Stomach (tissue), 19 donors: ENCODE results near the gene MTX3. TPM values are rescaled to one million over a fixed set of nuclear protein-coding genes. Genes with fewer than 3 reads are reported as not detected.
A peak's percentile ranks its signal among the peaks of the same experiment; 100 is the strongest.

Source experiments
- DNase-seq, 2 donors: peaks; one replicate each; pipeline versions ENCODE4 v3.0.0 to v3.0.0-alpha.2; 2013 to 2019
- H3K27ac ChIP-seq, 5 donors: fragments of 200-600 bp in 4 of 5; sonication (generic) in 4 of 5; one replicate each; pipeline ENCODE4 v1.5.1; 2013 to 2019; ENCODE audit warnings: mild to moderate bottlenecking in 1 of 5, moderate library complexity in 1 of 5
- H3K27me3 ChIP-seq, 3 donors: fragments of 200-600 bp; sonication (generic); one replicate each; pipeline ENCODE4 v1.5.1; 2017 to 2019; ENCODE audit warnings: mixed run types in 1 of 3
- H3K36me3 ChIP-seq, 4 donors: fragments of 200-600 bp; sonication (generic); 1 replicate in 3 of 4; 2 replicates in 1 of 4; pipeline ENCODE4 v1.5.1; 2016 to 2019
- H3K4me1 ChIP-seq, 4 donors: fragments of 200-600 bp; sonication (generic); one replicate each; pipeline ENCODE4 v1.5.1; 2016 to 2019
- H3K4me3 ChIP-seq, 4 donors: fragments of 200-600 bp; sonication (generic) in 3 of 4; one replicate each; pipeline ENCODE4 v1.5.1; 2016 to 2019; ENCODE audit warnings: mild to moderate bottlenecking in 1 of 4
- H3K9me3 ChIP-seq, 4 donors: fragments of 200-600 bp; sonication (generic); one replicate each; pipeline ENCODE4 v1.5.1; 2016 to 2019
- EP300 ChIP-seq: sonication (generic); formaldehyde crosslinking; IDR thresholded peaks from one replicate; pipeline ENCODE4 v1.6.1; 2017; ENCODE audit warnings: antibody characterized with exemption
- POLR2A ChIP-seq, 4 donors: fragments of 450-650 bp; IDR thresholded peaks; one replicate each; pipeline ENCODE4 v1.6.1; 2016; ENCODE audit warnings: antibody characterized with exemption in 4 of 4, control low read depth in 2 of 4, mild to moderate bottlenecking in 1 of 4, moderate library complexity in 1 of 4
- POLR2AphosphoS5 ChIP-seq, 3 donors: sonication (generic); formaldehyde crosslinking; IDR thresholded peaks; one replicate each; pipeline ENCODE4 v1.6.1; 2016; ENCODE audit warnings: antibody characterized with exemption in 3 of 3
- whole genome bisulfite sequencing, 5 donors: extraction: QIAGEN DNeasy Blood & Tissue Kit in 3 of 5; methylation state at CpG; one replicate each; pipeline versions ENCODE4 v1.1.5 to v1.1.7; 2013 to 2018; 5-methylcytosine and 5-hydroxymethylcytosine counted together
- intact Hi-C: fragments of 100-400 bp; cut with DNase I; formaldehyde crosslinking; loops from one replicate; pipeline ENCODE4 v1.15.1; 2023; ENCODE audit warnings: low total_unique reads
- long read RNA-seq, 10 donors: transcript quantifications; one replicate each; lab custom pipeline, GENCODE V29; 2026
- polyA plus RNA-seq, 3 donors: library from polyadenylated mRNA; stranded (reverse); fragments of 200-250 nt; gene quantifications; one replicate each; pipeline ENCODE4 v1.2.3, GENCODE V29; 2013
- total RNA-seq, 5 donors: library from RNA; depleted of rRNA; stranded (reverse); fragments of >200 nt; gene quantifications; one replicate each; pipeline versions ENCODE4 v1.1.0 to v1.2.3, GENCODE V29; 2014 to 2016
- TF ChIP-seq, protein P1 (sequence below), 7 experiments: fragments of 450-650 bp in 4 of 7; fragments of 200-600 bp in 3 of 7; sonication (generic) in 3 of 7; IDR thresholded peaks; one replicate each; pipeline ENCODE4 v1.5.1; 2016 to 2019; ENCODE audit warnings: antibody characterized with exemption in 7 of 7, control low read depth in 2 of 7, mild to moderate bottlenecking in 1 of 7
- donor health status: healthy with polysubstance abuse.
- donor health status: Bipolar disorder and iron deficiency.
- donor health status: healthy.

Gene MTX3, protein sequence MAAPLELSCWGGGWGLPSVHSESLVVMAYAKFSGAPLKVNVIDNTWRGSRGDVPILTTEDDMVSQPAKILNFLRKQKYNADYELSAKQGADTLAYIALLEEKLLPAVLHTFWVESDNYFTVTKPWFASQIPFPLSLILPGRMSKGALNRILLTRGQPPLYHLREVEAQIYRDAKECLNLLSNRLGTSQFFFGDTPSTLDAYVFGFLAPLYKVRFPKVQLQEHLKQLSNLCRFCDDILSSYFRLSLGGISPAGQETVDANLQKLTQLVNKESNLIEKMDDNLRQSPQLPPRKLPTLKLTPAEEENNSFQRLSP
- 10 to 100 TPM in 3 of 5 donors, 1 to 10 TPM in 1, under 1 TPM in 1; 0.58 to 26.8 (median 11.2) TPM for total RNA-seq
- polyA plus RNA-seq = 1 to 10 TPM; 4.7 to 5.0 (median 4.9) TPM
- long read RNA-seq, donor 1 = 0 reads
- long read RNA-seq, donor 2, full-length matches to known transcripts = 7 of 7 reads
- long read RNA-seq, donor 2, partial matches to known transcripts = 0 of 7 reads
- long read RNA-seq, donor 2, other reads (novel, unspliced or antisense) = 0 of 7 reads
- long read RNA-seq, donor 3, partial matches to known transcripts = 0 of 1 reads
- long read RNA-seq, donor 3, other reads (novel, unspliced or antisense) = 0 of 1 reads
- long read RNA-seq, donor 4 = 0 reads
- long read RNA-seq, donor 5 = 0 reads
- long read RNA-seq, donor 6, full-length matches to known transcripts = 9 of 9 reads
- long read RNA-seq, donor 6, partial matches to known transcripts = 0 of 9 reads
- long read RNA-seq, donor 6, other reads (novel, unspliced or antisense) = 0 of 9 reads
- long read RNA-seq, donor 7, partial matches to known transcripts = 0 of 3 reads
- long read RNA-seq, donor 7, other reads (novel, unspliced or antisense) = 0 of 3 reads
- long read RNA-seq, donor 8 = 0 reads
- long read RNA-seq, donor 9, partial matches to known transcripts = 0 of 1 reads
- long read RNA-seq, donor 9, other reads (novel, unspliced or antisense) = 0 of 1 reads
- long read RNA-seq, donor 10, partial matches to known transcripts = 0 of 1 reads
- long read RNA-seq, donor 10, other reads (novel, unspliced or antisense) = 0 of 1 reads

- DNase-seq = peak; percentile 79 to 94
- H3K4me3 ChIP-seq = peak within 1 kb of the TSS; percentile 76 to 99 (median 95)
- peaks cover 5 to 35% (median 30%) of the 10 kb centered on the region in 4 donors for H3K36me3 ChIP-seq
- H3K4me1 ChIP-seq = peaks cover 5 to 24% (median 17%) of the 10 kb centered on the region in 4 donors
- H3K27me3 ChIP-seq = no peaks in the 10 kb centered on the region
- no peaks in the 10 kb centered on the region for H3K9me3 ChIP-seq
- intact Hi-C loops = no loop called here
- H3K27ac ChIP-seq = peak within 1 kb of the TSS; percentile 74 to 87 (median 84)
- 1 to 3% (median 1%) methylated on average over 19 to 50 of the region's 50 CpGs for WGBS, 5 donors
- TF ChIP-seq, protein P1, sequence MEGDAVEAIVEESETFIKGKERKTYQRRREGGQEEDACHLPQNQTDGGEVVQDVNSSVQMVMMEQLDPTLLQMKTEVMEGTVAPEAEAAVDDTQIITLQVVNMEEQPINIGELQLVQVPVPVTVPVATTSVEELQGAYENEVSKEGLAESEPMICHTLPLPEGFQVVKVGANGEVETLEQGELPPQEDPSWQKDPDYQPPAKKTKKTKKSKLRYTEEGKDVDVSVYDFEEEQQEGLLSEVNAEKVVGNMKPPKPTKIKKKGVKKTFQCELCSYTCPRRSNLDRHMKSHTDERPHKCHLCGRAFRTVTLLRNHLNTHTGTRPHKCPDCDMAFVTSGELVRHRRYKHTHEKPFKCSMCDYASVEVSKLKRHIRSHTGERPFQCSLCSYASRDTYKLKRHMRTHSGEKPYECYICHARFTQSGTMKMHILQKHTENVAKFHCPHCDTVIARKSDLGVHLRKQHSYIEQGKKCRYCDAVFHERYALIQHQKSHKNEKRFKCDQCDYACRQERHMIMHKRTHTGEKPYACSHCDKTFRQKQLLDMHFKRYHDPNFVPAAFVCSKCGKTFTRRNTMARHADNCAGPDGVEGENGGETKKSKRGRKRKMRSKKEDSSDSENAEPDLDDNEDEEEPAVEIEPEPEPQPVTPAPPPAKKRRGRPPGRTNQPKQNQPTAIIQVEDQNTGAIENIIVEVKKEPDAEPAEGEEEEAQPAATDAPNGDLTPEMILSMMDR (IDR thresholded peaks at IDR 0.05) = no peak
- TF ChIP-seq POLR2A (IDR thresholded peaks at IDR 0.05) (no peak), EP300 (no peak), POLR2AphosphoS5 (IDR thresholded peaks at IDR 0.05) (peak; percentile 34 to 71 (median 50))
Observed at GRCh38 chr5:79990598-79991507, at the start of gene MTX3. Gene MTX3, minus strand, starts transcription at chr5:79991262. Its CDS starts 24 bp downstream, at chr5:79991238.

DNA sequence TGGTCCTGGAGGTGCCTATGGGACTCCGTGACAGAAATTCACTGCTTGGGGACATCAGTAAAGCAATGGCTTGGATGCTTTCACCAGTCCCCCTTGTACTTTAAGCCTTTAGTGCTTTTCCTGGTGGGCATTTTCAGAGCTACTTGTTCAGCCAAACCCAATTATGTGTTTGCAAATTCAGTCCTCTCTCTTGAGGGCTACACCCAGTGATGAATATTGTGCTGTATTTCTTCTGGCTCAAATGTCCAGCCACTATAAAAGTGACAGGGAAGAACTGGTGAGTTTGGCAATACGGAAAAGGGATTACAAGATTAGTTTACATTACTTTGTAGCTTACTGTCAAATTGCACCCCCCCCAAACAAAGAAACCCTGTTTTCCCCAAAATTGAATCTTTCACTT is 48.6 kb upstream of the MTX3 start:
- Histone ChIP-seq H3K27ac (no peak overlapping the region), H3K9me3 (no peaks in the 10 kb centered on the region), H3K4me1 (peaks cover 0 to 10% (median 6%) of the 10 kb centered on the region in 4 donors), H3K4me3 (no peak overlapping the region), H3K36me3 (no peaks in the 10 kb centered on the region), H3K27me3 (peaks cover 7 to 34% (median 20%) of the 10 kb centered on the region in 3 donors)
- TF ChIP-seq, protein P1 (IDR thresholded peaks at IDR 0.05) = no peak
- TF ChIP-seq EP300 (no peak), POLR2AphosphoS5 (IDR thresholded peaks at IDR 0.05) (no peak), POLR2A (IDR thresholded peaks at IDR 0.05) (no peak)
- WGBS, 5 donors = 63 to 79% (median 70%) methylated on average over 2 of the region's 2 CpGs
- intact Hi-C loops = no loop called here
- no peak for DNase-seq

GRCh38 chr5:80037366-80037765 is 46.3 kb upstream of the MTX3 start:
- Histone ChIP-seq H3K4me3 (no peak overlapping the region), H3K9me3 (no peaks in the 10 kb centered on the region), H3K27me3 (peaks cover 7 to 57% (median 33%) of the 10 kb centered on the region in 3 donors), H3K27ac (no peak overlapping the region), H3K36me3 (no peaks in the 10 kb centered on the region), H3K4me1 (peaks cover 0 to 10% (median 6%) of the 10 kb centered on the region in 4 donors)
- WGBS, 5 donors = 66 to 86% (median 80%) methylated on average over 5 of the region's 5 CpGs
- no peak for DNase-seq
- intact Hi-C loops = no loop called here
- TF ChIP-seq EP300 (no peak), POLR2AphosphoS5 (IDR thresholded peaks at IDR 0.05) (no peak), POLR2A (IDR thresholded peaks at IDR 0.05) (no peak)
- TF ChIP-seq, protein P1 (IDR thresholded peaks at IDR 0.05) = no peak
